HepG2 (cell line): ENCODE results near the gene E2F1. TPM values are rescaled to one million over a fixed set of nuclear protein-coding genes. Genes with fewer than 3 reads are reported as not detected.

Source experiments
- AHDC1 ChIP-seq: sonication (generic); formaldehyde crosslinking; IDR thresholded peaks from 2 replicates; pipeline ENCODE4 v1.5.1; 2020; ENCODE audit warnings: mild to moderate bottlenecking, missing genetic modification reagents, borderline replicate concordance
- ARNT2 ChIP-seq: sonication (generic); formaldehyde crosslinking; IDR thresholded peaks from 2 replicates; pipeline ENCODE4 v1.8.0; 2022; ENCODE audit warnings: mild to moderate bottlenecking, low read depth, missing genetic modification reagents, moderate library complexity
- ISL2 ChIP-seq: sonication (generic); formaldehyde crosslinking; IDR thresholded peaks from 2 replicates; pipeline ENCODE4 v1.5.0; 2020; ENCODE audit warnings: missing genetic modification reagents
- PHF21A ChIP-seq: sonication (generic); formaldehyde crosslinking; IDR thresholded peaks from 2 replicates; pipeline ENCODE4 v1.5.0; 2020; ENCODE audit warnings: mild to moderate bottlenecking, missing genetic modification reagents
- TOE1 ChIP-seq: sonication (generic); formaldehyde crosslinking; IDR thresholded peaks from 2 replicates; pipeline ENCODE4 v1.4.0; 2020; ENCODE audit warnings: mild to moderate bottlenecking, missing genetic modification reagents
- ZBTB4 ChIP-seq: sonication (generic); formaldehyde crosslinking; IDR thresholded peaks from 2 replicates; pipeline ENCODE4 v1.4.0; 2020; ENCODE audit warnings: missing genetic modification reagents, mild to moderate bottlenecking, borderline replicate concordance
- ZNF260 ChIP-seq: sonication (generic); formaldehyde crosslinking; IDR thresholded peaks from 2 replicates; pipeline ENCODE4 v1.4.0; 2020; ENCODE audit warnings: missing genetic modification reagents, low read depth, mild to moderate bottlenecking, borderline replicate concordance
- ZNF34 ChIP-seq: sonication (generic); formaldehyde crosslinking; IDR thresholded peaks from 2 replicates; pipeline ENCODE4 v1.4.0; 2020; ENCODE audit warnings: mild to moderate bottlenecking, missing genetic modification reagents, borderline replicate concordance
- ZNF362 ChIP-seq: sonication (generic); formaldehyde crosslinking; IDR thresholded peaks from 2 replicates; pipeline ENCODE4 v1.4.0; 2020; ENCODE audit warnings: missing genetic modification reagents, mild to moderate bottlenecking, borderline replicate concordance
- ZNF496 ChIP-seq: sonication (generic); formaldehyde crosslinking; IDR thresholded peaks from 2 replicates; pipeline ENCODE4 v1.8.1; 2023; ENCODE audit warnings: mild to moderate bottlenecking, moderate library complexity, missing genetic modification reagents; ENCODE audit not compliant: insufficient replicate concordance
- ZNF501 ChIP-seq: sonication (generic); formaldehyde crosslinking; IDR thresholded peaks from 2 replicates; pipeline ENCODE4 v1.5.1; 2020; ENCODE audit warnings: mild to moderate bottlenecking, moderate library complexity, missing genetic modification reagents
- ZNF597 ChIP-seq: sonication (generic); formaldehyde crosslinking; IDR thresholded peaks from 2 replicates; pipeline ENCODE4 v1.5.0; 2020; ENCODE audit warnings: missing genetic modification reagents
- ZNF784 ChIP-seq: sonication (generic); formaldehyde crosslinking; IDR thresholded peaks from 2 replicates; pipeline ENCODE4 v1.5.1; 2020; ENCODE audit warnings: missing genetic modification reagents, mild to moderate bottlenecking, borderline replicate concordance
- polyA plus RNA-seq, 8 experiments: library from polyadenylated mRNA; depleted of rRNA in 3 of 8; stranded (reverse) in 7 of 8; unstranded in 1 of 8; fragments of >200 nt; fragmentation: Illumina TruSeq in 4 of 8; extraction: Trizol in 4 of 8; gene quantifications; 2 replicates each; pipeline versions ENCODE4 v1.2.1 to v1.2.3, GENCODE V29; 2011 to 2016; ENCODE audit warnings: low read depth in 4 of 8, missing spikeins in 1 of 8, mixed read lengths in 1 of 8; ENCODE audit not compliant: insufficient read depth in 1 of 8
- total RNA-seq, 5 experiments: library from RNA; depleted of rRNA; stranded (reverse); fragments of >200 nt; fragmentation: Illumina TruSeq; extraction: Trizol; gene quantifications; 2 replicates each; pipeline ENCODE4 v1.2.3, GENCODE V29; 2016; ENCODE audit warnings: low read depth in 1 of 5

The E2F1 gene
- total and polyA plus RNA-seq, 2 of the 13 experiments (the other 11 are each of a cell fraction or from before 2014, with no cell fraction given) = 25.5 to 39.4 TPM

GRCh38 chr20:33674294-33675135 is 11.7 kb downstream of the E2F1 start, which contains the start of gene NECAB3 (continued):
- TF ChIP-seq ZNF362 (CRISPR knock-in tag) (peak; percentile 51; the same call in 1 of the 2 replicates), ZNF501 (CRISPR knock-in tag) (peak; percentile 74), ZBTB4 (peak; percentile 31; the same call in 1 of the 2 replicates), ZNF260 (no peak), ZNF597 (CRISPR knock-in tag) (0 out of 2 replicates have a peak, but pooled peaks have one; percentile 43), AHDC1 (CRISPR knock-in tag) (peak; percentile 82; the same call in 1 of the 2 replicates), TOE1 (peak; percentile 87), ISL2 (0 out of 2 replicates have a peak, but pooled peaks have one; percentile 61), PHF21A (peak; percentile 70), ZNF784 (CRISPR knock-in tag) (peak; percentile 26), ARNT2 (CRISPR knock-in tag) (peak; percentile 82; the same call in 1 of the 2 replicates), ZNF34 (0 out of 2 replicates have a peak, but pooled peaks have one; percentile 82), ZNF496 (CRISPR knock-in tag) (no peak)
